Hepatocyte (in vitro differentiated cells): Measurements from ENCODE around the gene TMEM182.

Experiments
- EZH2 ChIP-seq: fragments of 200-600 bp; sonication (generic); IDR thresholded peaks from 2 replicates; pipeline ENCODE4 v1.6.1; 2016; ENCODE audit warnings: antibody characterized with exemption, mild to moderate bottlenecking, borderline replicate concordance
- EZH2phosphoT487 ChIP-seq: fragments of 200-600 bp; sonication (generic); IDR thresholded peaks from one replicate; pipeline ENCODE4 v1.6.1; 2018; ENCODE audit warnings: antibody characterized with exemption, mild to moderate bottlenecking, low read depth, moderate library complexity; ENCODE audit not compliant: unreplicated experiment, severe bottlenecking
- TF ChIP-seq, protein P1 (sequence below): fragments of 200-600 bp; sonication (generic); IDR thresholded peaks from 2 replicates; pipeline ENCODE4 v1.5.1; 2016; ENCODE audit warnings: antibody characterized with exemption, mild to moderate bottlenecking; ENCODE audit not compliant: poor library complexity

- TF ChIP-seq, protein P1, sequence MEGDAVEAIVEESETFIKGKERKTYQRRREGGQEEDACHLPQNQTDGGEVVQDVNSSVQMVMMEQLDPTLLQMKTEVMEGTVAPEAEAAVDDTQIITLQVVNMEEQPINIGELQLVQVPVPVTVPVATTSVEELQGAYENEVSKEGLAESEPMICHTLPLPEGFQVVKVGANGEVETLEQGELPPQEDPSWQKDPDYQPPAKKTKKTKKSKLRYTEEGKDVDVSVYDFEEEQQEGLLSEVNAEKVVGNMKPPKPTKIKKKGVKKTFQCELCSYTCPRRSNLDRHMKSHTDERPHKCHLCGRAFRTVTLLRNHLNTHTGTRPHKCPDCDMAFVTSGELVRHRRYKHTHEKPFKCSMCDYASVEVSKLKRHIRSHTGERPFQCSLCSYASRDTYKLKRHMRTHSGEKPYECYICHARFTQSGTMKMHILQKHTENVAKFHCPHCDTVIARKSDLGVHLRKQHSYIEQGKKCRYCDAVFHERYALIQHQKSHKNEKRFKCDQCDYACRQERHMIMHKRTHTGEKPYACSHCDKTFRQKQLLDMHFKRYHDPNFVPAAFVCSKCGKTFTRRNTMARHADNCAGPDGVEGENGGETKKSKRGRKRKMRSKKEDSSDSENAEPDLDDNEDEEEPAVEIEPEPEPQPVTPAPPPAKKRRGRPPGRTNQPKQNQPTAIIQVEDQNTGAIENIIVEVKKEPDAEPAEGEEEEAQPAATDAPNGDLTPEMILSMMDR = peak; percentile 85
- TF ChIP-seq EZH2 (no peak), EZH2phosphoT487 (no peak)
These were observed 44.5 kb downstream of the TMEM182 start for GRCh38 chr2:102806250-102806837.
